HG02623 (cell line): ENCODE results near the gene TSPAN4.

Source experiments
- ATAC-seq: cut with Tn5 transposase; IDR thresholded peaks from one replicate; pipeline ENCODE4 v1.9.1; 2021; ENCODE audit warnings: moderate library complexity; ENCODE audit not compliant: unreplicated experiment

Gene TSPAN4

DNA sequence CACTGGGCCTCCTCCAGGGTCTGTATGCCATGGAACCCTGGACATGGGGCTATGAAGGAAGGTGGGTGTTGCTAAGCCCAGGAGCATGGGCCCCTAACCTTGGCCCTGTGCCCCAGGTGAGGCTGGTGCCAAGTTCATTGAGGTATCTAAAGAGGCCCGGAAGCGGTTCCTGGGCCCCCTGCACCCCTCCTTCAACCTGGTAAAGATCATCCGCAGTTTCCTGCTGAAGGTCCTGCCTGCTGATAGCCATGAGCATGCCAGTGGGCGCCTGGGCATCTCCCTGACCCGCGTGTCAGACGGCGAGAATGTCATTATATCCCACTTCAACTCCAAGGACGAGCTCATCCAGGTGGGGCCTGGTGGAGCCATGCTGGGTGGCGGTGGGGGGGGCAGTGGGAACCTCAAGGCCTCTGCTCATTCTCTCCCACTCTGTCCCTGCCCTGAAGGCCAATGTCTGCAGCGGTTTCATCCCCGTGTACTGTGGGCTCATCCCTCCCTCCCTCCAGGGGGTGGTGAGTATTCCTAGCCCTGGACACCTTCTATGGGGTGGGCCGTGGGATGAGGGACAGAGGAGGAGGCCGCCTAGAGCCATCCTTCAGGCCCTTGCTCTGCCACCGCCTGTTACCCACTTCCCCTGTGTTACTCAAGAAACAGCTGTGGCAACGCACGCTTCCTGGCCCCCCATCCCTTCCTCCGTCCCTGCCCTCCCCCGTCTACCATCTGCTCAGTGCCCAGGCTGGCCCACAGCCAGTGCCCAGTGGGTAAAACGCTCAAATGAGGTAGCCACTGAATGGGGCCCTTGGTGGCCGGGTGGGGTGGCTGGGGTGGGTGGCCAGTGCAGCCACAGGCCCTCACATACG, 20.9 kb upstream of the TSPAN4 start:
- ATAC-seq = no peak

DNA sequence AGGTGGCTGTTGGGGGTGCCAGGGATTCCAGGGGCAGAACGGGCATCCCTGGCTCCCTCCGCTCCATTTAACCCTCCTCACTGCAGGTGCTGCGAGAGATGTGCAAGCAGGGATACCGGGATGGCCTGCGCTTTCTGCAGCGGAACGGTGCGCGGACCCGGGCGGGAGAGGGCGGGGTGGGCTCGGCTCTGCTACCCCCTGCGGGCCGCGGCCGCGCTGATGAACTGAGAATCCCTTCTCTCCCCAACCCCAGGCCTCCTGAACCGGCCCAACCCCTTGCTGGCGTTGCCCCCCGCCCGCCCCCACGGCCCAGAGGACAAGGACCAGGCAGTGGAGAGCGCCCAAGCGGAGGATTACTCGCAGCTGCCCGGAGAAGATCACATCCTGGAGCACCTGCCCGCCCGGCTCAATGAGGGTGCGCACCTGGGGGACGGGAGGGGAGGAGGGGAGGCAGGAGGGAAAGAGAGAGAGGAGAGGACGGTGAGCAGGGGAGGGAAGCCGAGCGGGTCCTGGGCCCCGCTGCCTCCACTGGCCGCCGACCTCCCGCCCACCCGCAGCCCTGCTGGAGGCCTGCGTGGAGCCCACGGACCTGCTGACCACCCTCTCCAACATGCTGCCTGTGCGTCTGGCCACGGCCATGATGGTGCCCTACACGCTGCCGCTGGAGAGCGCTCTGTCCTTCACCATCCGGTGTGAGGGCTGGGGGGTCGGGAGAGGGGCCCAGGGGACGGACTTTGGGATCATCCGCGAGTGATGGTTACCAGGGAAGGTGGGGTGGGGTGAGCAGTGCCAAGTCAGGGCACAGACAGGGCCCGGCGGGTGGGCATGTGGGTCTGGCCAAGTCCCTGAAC, 19.0 kb upstream of the TSPAN4 start:
- no peak for ATAC-seq

DNA sequence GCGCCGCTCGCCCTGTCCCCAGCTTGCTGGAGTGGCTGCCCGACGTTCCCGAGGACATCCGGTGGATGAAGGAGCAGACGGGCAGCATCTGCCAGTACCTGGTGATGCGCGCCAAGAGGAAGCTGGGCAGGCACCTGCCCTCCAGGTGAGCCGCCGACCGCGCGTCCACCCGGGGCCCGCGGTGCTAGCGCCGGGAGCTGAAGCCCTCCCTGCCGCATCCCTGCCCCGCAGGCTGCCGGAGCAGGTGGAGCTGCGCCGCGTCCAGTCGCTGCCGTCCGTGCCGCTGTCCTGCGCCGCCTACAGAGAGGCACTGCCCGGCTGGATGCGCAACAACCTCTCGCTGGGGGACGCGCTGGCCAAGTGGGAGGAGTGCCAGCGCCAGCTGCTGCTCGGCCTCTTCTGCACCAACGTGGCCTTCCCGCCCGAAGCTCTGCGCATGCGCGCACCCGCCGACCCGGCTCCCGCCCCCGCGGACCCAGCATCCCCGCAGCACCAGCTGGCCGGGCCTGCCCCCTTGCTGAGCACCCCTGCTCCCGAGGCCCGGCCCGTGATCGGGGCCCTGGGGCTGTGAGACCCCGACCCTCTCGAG, 18.3 kb upstream of the TSPAN4 start:
- no peak for ATAC-seq

DNA sequence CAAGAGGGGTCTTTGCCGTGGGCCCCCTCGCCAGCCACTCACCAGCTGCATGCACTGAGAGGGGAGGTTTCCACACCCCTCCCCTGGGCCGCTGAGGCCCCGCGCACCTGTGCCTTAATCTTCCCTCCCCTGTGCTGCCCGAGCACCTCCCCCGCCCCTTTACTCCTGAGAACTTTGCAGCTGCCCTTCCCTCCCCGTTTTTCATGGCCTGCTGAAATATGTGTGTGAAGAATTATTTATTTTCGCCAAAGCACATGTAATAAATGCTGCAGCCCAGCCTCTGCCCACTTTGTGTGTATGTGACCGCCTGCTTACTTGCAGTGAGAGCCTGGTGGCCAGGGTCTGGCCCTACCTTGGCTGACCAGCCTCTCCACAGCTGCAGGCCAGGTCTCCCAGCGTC, 17.7 kb upstream of the TSPAN4 start:
- ATAC-seq = no peak

DNA sequence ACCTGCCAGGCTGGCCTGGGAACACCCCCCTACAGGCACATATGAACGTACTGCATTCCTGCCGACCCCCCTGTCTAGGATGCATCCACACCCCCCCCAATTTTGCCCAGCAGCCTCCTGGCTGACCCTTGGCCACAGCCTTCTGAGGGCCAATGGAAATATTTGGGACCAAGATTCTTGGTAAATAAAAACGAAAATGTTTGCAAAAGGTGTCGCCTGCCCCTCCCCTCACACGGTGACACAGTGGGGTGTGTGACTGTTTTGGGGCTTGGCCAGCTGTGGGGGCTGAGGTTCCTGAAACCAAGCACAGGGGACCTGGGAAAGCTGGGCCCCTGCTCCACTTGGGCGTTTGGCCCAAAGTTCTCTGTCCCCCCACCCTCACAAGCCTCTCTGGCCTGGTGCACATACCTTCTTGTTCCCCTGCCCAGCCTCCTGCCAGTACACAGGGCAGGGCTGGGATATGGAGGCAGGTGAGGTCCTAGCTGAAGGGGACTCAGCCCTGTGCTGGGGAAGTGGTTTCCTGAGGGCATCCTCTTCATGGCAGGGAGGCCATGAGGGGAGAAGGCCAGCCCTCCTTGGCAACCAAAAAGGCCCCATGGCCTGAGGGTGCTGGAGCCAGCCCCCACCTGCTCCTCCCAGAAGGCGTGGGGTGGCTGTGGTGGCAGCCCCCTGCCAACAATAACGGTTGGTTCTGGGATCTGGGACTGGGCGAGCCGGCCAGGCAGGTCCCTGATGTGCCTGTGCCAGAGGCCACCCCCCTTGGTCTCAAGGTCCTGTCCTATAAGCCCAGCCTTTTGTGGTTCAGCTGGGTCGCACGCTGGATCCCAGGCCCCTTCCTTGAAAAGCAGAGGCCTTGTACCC, 17.1 kb upstream of the TSPAN4 start:
- ATAC-seq = no peak

DNA sequence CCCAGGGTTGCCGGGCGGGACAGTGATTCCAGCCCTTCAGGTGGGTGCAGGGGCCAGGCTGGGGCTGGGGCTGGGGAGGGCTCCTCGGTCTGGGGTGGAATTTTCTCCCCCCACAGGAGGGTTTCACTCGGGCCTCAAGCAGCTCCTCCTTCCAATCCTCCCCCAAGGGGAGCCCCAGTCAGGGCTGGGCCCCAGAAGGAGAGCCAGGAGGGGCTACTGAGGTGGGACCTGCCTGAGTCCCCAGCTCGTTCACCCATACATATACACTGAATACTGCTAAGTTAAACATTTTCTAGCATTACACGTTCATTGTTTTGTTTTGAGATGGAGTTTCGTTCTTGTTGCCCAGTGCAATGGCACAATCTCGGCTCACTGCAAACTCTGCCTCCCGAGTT, 16.4 kb upstream of the TSPAN4 start:
- no peak for ATAC-seq

DNA sequence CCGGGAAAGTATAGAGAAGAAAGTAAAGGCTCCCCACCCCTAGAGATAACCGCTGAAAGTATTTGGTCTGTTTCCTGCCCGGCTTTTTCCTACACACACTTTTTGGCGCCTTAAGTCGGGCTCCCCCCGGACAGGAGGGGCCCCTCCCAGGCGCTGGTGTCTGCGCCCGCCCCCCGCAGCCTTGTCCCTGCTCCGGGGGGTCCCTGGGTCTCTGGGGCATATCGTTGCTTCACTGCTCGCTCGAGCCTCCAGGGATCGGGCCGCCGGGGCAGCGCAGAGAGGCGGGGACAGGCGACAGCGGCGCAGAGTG, 15.9 kb upstream of the TSPAN4 start:
- ATAC-seq = no peak

DNA sequence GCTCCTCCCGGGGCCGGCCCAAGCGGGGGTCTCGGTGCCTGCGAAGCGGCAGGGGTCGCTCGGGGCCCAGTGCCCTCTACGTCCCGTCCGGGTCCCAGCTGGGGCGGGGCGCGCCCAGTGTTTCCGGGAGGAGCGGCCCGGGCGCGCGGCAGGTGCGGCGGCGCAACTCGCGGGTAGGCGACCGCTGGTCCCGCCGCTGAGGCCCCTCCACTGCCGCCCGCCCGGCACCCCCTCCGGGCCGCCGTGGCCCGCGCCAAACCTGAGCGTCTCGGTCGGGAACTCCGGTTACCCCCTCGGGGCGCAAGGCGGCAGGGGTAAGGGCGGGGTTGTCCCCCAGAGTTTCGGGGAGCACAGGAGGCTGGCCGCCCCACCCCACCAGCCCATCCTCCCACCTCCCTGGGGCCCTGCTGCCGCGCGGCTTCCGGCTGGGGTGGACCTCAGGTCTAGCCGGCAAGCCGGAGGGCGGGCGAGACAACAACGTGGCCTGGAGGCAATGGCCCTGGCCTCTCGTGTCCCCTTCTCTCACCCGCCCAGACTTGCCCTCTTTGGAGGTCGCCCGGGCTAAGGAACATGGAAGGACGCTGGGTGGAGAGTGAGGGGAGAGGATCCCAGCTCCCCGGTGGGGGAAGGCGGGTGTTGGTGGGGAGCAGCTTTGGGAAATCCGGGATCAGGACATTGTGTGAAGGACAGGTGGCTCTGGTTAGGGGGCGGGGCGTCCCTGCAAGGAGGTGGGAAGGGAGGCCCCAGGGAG, 15.3 kb upstream of the TSPAN4 start:
- no peak for ATAC-seq

DNA sequence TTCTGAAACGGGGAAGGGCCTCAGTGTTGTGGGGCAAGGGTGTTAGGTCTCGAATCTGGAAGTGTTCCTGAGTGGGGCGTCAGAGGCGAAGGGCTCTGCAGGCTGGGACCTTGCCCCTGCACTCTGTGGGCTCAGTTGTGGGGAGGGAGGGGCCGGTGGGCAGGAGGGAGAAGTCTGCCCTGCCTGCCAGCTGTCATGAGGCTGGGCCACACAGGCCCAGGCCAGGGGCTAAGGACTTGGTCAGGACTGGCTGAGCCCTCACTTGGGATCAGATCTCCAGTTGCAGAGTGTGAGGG, 14.8 kb upstream of the TSPAN4 start, which contains the start of gene CRACR2B:
Gene CRACR2B, plus strand, starts transcription at position 23 of the 296 bp plus-strand sequence. CDS start 689 bp downstream, outside the sequence.
- no peak for ATAC-seq

DNA sequence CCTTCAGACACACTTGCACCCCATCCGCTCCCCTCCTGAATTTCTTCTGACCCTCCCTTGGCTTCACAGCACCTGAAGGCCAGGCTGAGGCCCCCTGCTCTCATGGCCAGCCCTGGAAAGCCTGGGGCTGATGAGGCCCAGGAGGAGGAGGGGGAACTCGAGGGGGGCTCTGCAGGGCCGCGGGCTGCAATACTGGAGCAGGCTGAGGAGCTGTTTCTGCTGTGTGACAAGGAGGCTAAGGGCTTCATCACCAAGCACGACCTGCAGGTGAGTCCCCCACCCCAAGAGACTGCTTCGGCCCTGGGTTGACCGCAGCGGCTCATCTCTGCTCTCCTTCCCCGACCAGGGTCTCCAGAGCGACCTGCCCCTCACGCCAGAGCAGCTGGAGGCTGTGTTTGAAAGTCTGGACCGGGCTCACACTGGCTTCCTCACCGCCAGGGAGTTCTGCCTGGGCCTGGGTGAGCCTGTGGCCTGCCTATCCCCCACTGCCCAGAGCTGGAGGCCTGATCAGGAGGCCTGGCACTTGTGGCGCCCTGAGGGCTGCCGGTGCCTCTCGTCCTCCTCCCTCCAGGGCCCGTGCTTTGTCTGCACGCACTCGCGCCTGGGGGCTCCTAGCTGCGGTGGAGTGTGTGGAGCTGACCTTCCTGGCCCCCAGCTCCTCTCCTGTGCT, 14.0 kb upstream of the TSPAN4 start:
- no peak for ATAC-seq

DNA sequence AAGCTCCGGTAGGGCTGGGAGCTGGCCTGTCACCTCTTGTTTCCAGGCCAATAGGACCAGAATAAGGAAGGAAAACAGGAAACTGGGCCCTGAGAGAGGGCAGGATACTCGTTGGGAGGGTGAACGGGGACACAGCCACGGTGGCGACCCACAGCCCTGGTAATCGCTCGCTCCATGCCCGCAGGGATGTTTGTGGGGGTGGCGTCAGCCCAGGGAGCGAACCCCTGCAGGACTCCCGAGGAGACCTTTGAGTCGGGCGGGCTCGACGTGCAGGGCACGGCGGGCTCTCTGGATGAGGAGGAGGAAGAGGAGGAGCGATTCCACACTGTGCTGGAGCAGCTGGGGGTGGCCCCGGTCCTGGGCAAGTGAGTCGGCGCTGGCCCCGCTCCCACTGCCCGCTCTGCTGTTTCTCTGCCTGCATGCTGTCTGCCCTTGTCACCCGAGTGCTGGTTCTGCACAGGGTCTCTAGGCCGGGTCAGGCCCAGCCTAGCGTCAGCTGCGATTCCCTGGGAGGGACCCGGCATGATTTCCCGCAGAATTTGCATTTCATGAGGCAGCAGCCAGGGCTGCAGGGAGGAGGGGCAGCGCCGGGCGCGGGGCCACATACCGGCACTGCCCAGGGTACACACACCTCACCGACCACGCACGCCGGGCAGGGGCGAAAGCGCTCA, 13.3 kb upstream of the TSPAN4 start:
- ATAC-seq = no peak

DNA sequence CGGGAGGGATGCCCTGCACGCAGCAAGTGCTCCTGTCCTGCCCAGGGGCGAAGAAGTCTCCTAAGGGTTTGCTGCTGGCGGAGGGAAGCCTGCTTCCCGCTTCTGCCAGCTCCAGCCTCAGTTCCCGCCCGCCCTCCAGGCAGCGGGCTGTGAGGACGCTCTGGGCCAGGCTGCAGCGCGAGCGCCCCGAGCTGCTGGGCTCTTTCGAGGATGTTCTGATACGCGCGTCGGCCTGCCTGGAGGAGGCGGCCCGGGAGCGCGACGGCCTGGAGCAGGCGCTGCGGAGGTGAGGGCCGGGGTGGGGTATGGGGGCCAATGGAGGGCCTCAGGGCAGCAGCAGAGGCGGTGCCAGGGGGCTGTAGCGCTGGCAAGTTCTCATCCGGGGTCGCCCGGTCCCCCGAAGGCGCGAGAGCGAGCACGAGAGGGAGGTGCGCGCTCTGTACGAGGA, 12.8 kb upstream of the TSPAN4 start:
- no peak for ATAC-seq

DNA sequence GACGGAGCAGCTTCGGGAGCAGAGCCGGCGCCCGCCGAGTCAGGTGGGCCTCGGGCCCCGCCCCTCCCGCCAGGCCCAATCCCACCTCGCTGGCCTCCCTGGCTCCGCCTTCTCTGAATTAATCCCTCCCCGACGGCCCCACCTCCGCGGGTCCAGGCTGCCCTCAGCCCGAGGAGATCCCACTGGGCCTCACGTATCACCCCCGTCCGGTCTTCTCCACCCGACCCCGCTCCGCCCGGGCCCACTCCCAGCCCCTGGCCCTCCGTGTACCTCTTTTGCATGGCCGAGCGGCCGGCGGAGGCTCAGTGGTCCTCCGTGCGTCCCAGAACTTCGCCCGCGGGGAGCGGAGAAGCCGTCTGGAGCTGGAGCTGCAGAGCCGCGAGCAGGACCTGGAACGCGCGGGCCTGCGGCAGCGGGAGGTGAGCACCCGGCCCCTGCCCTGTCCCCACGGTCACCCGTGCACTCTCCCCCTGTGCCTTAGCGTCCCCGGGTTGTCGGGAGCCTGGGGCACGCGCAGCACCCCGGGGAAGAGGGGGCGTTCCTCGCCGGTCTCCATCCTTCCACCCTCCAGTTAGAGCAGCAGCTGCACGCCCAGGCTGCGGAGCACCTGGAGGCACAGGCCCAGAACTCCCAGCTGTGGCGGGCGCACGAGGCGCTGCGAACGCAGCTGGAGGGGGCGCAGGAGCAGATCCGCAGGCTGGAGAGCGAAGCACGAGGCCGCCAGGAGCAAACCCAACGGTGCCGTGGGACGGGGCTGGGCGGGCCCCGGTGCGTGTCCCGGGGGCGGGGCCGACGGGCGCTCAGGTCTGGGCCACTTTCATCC, 12.1 kb upstream of the TSPAN4 start:
- ATAC-seq = no peak

DNA sequence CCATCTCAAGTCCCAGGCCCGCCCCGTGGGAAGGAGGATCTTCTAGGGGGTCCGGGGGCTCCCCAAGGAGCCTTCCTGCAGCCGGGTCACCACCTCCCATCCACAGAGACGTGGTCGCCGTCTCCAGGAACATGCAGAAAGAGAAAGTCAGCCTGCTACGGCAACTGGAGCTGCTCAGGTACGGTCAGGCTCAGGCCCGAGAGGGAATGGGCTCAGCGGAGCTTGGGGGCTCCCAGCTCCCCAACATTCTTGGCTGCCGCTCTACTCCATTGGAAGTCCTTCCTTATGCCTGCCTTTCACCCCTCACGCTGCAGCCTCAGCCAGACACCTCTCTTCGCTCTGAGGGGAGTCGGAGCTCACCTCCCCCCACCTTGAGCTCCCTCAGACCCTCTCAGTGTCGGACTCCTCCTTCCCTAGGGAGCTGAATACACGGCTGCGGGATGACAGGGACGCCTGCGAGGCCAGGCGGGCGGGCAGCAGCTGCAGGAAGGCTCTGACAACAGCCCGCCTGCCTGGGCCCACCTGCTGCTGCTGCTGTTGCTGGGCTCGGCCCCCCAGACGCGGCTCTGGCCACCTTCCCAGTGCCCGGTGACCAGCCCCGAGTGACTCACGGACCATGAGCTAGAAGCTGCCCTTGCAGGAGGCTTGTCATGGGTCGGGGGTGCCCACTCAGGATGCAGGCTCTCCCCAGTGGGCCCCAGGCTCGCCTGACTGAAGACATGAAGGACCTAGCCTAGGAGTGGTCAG, 11.4 kb upstream of the TSPAN4 start:
- ATAC-seq = no peak

DNA sequence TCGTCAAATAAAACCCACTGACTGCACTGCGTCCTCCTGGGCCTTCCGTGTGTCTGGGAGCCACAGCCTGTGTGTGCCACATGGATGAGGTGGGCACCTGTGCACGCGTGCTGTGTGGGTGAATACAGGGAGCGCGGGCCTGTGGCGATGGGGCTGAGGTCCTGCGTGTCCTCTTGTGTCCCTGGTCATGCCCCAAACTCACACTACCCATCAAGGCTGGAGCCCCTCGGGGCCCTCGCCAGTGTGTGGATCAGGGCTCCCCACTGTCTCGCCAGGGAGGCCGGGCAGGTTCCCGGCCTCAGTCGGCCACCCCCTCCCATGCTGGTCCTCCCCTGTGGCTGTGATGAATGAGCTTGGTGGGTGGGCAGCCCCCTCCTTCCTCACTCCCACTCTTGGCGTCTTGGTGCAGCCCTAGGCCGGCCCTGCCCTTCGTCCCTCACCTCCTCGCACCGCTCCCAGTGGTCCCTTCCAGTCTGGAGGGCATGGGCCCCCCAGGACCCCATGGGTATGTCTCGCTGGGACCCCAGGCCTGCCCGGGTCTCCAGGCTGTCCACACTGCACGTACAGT, 10.6 kb upstream of the TSPAN4 start:
- no peak for ATAC-seq

DNA sequence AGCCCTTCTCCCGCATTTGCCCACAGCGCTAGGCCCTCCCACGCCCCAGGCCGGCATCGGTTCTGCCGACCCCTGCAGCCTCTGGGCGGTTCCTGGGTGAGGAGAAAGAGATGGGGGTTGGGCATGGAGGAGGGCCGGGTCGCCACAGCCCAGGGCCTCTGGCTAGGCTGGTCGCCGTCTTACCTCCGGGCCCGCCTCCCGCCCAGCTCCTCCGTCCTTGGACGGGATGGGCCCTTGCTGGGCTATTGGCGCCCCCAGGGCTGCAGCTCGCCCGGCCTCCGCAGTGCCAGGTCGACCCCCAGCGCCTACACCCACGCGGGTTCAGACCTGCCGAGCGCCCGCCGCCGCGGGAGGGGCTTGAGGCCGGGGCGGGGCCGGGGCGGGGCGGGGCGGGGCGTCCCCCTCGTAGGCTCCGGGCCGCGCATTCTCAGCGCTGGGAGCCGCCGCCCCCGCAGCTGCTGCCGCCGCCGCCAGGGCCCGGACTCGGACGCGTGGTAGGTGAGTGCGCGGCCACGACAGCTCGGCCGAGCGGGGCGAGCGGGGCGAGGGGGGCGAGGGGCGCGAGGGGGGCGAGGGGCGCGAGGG, 10.0 kb upstream of the TSPAN4 start, which contains the start of gene CD151:
Gene CD151, plus strand, starts transcription at position 424 of the 585 bp plus-strand sequence. CDS start 3,118 bp downstream, outside the sequence.
- no peak for ATAC-seq
